ENCODE results near the gene SNPH. TPM values are rescaled to one million over a fixed set of nuclear protein-coding genes. Genes with fewer than 3 reads are reported as not detected.

Gene SNPH
- total and polyA plus RNA-seq, 2 of the 4 experiments (the other 2 are of a cell fraction) = 3.1 to 4.5 TPM

DNA sequence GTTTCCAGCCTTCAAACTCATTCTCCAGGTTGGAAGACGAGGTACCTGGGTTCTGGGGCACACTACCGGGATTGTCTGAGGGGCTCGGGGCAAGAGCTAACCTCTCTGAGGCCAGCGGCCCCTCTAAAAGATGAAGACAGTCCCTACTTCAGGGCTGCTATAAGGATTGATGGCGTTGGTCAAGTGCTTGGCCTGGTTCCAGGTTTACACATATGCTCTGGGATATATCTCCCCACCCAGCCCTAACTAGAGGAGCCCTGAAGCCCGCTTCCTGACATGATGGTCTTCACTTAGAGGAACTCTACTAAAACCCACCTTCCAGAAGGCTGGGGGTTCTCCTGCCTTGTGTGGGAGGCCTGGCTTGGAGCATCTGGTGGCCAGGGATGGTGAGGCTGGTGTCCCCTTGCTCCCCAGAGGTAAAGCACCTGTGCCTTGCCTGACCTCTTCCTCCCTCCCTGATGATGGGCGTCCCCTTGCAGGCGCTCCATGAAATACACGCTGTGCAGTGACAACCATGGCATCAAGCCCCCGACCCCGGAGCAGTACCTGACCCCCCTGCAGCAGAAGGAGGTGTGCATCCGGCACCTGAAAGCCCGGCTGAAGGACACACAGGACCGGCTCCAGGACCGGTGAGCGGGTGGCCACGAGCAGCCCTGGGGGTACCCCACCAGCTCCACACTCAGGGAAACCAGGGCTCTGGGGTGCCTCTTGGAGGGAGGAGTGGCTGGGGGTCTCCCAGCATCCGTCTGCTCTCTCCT lies 34.2 kb downstream of the SNPH start:
- Histone ChIP-seq H4K91ac (ENCODE audit: insufficient read depth, low read depth, low read length) (peak overlapping the region; percentile 54; the same call in 1 of the 2 replicates), H2BK5ac (ENCODE audit: low read depth, low read length, poor library complexity, severe bottlenecking) (no peak overlapping the region), H3K4me1 (ENCODE audit: control insufficient read depth, insufficient read depth, low read length) (peaks cover 8% of the 10 kb centered on the region), H2BK15ac (ENCODE audit: low read depth, low read length) (no peak overlapping the region), H4K8ac (ENCODE audit: low read depth in 2 of 2, low read length in 2 of 2) (peak overlapping the region in 1 of 2 experiments; percentile 41; a peak in 2 of 4 replicates), H3K79me1 (ENCODE audit: low read depth in 1 of 2, low read length in 2 of 2) (peaks cover 0 to 8% of the 10 kb centered on the region in 2 experiments; a peak in 1 of 4 replicates), H3K23ac (ENCODE audit: low read depth, low read length) (no peak overlapping the region), H2AK9ac (replicated peaks; ENCODE audit: low read depth, low read length, poor library complexity) (peak overlapping the region; percentile 83), H2BK120ac (ENCODE audit: low read depth, low read length) (0 out of 2 replicates have a peak overlapping the region, but pooled peaks have one; percentile 4), H3K9me3 (ENCODE audit: control insufficient read depth, insufficient read depth, low read length) (no peaks in the 10 kb centered on the region), H4K20me1 (ENCODE audit: insufficient read depth, low read length) (no peaks in the 10 kb centered on the region), H3K14ac (replicated peaks; ENCODE audit: low read depth, low read length) (peak overlapping the region; percentile 54; the same call in 1 of the 2 replicates), H3K9me1 (ENCODE audit: insufficient read depth, low read length) (peaks cover 26% of the 10 kb centered on the region), H3K27ac (ENCODE audit: insufficient read depth, low read length) (no peak overlapping the region), H3K9ac (ENCODE audit: low read depth, low read length) (no peak overlapping the region), H3K18ac (ENCODE audit: low read depth, low read length) (no peak overlapping the region), H4K5ac (ENCODE audit: low read depth, low read length) (no peak overlapping the region), H3K4ac (ENCODE audit: low read depth, low read length) (peak overlapping the region; percentile 53), H2BK20ac (ENCODE audit: low read depth, low read length) (no peak overlapping the region), H3K4me2 (ENCODE audit: low read depth, low read length) (no peak overlapping the region), H3K36me3 (ENCODE audit: control insufficient read depth, insufficient read depth, low read length) (peaks cover 11% of the 10 kb centered on the region), H3K56ac (ENCODE audit: extremely low read depth, insufficient read depth, low read length) (no peak overlapping the region), H3K4me3 (ENCODE audit: insufficient read depth, low read depth, low read length) (no peak overlapping the region), H2AFZ (replicated peaks; ENCODE audit: low read length, poor library complexity) (no peak overlapping the region), H3K27me3 (ENCODE audit: control insufficient read depth, insufficient read depth, low read length) (no peaks in the 10 kb centered on the region), H2AK5ac (ENCODE audit: low read depth, low read length) (peak overlapping the region; percentile 27; the same call in 1 of the 2 replicates)
- intact Hi-C loops (cut with micrococcal nuclease) (no loop called here), in situ Hi-C loops (cut with MboI; ENCODE audit: low sequenced_read_pairs) (no loop called here), dilution Hi-C loops (cut with HindIII; ENCODE audit: low sequenced_read_pairs, unreplicated experiment) (no loop called here)
- ChIA-PET POLR2A (ENCODE audit: unreplicated experiment) (no interaction called here), CTCF (interaction anchor here (0.6 kb wide), 1 partner anchor 16 kb away, joined by 4 read pairs; no protein-coding TSS in a partner anchor)
- ATAC-seq (ENCODE audit: low read depth) = no peak
- whole genome bisulfite sequencing, 2 experiments (ENCODE audit: extremely low coverage in 2 of 2, insufficient read length in 1 of 2) = no CpG with 5 or more reads among the region's 18 CpGs
- DNase-seq = no peak
- no TSS peak for BruUV-seq (replicated peaks)
- TF ChIP-seq NFE2L2 (IDR thresholded peaks at IDR 0.05; ENCODE audit: low read depth, low read length) (no peak), RAD21 (IDR thresholded peaks at IDR 0.05; ENCODE audit: low read length) (no peak), CEBPB (IDR thresholded peaks at IDR 0.05; ENCODE audit: low read depth, low read length) (no peak), BHLHE40 (IDR thresholded peaks at IDR 0.05; ENCODE audit: low read depth, low read length) (no peak), POLR2A (IDR thresholded peaks at IDR 0.05; ENCODE audit: low read depth, low read length) (no peak), SMC3 (IDR thresholded peaks at IDR 0.05; ENCODE audit: low read depth, low read length) (no peak), FOS (IDR thresholded peaks at IDR 0.05; ENCODE audit: low read depth, low read length) (no peak), MAZ (IDR thresholded peaks at IDR 0.05; ENCODE audit: borderline replicate concordance, low read depth, low read length) (no peak), CHD1 (IDR thresholded peaks at IDR 0.05; ENCODE audit: low read depth, low read length) (no peak), RFX5 (IDR thresholded peaks at IDR 0.05; ENCODE audit: low read depth, low read length) (no peak), MAFK (IDR thresholded peaks at IDR 0.05; ENCODE audit: low read depth, low read length) (no peak), MXI1 (IDR thresholded peaks at IDR 0.05; ENCODE audit: borderline replicate concordance, low read depth, low read length) (no peak)
- TF ChIP-seq, protein P1, sequence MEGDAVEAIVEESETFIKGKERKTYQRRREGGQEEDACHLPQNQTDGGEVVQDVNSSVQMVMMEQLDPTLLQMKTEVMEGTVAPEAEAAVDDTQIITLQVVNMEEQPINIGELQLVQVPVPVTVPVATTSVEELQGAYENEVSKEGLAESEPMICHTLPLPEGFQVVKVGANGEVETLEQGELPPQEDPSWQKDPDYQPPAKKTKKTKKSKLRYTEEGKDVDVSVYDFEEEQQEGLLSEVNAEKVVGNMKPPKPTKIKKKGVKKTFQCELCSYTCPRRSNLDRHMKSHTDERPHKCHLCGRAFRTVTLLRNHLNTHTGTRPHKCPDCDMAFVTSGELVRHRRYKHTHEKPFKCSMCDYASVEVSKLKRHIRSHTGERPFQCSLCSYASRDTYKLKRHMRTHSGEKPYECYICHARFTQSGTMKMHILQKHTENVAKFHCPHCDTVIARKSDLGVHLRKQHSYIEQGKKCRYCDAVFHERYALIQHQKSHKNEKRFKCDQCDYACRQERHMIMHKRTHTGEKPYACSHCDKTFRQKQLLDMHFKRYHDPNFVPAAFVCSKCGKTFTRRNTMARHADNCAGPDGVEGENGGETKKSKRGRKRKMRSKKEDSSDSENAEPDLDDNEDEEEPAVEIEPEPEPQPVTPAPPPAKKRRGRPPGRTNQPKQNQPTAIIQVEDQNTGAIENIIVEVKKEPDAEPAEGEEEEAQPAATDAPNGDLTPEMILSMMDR (conservative IDR thresholded peaks at IDR 0.05; ENCODE audit: low read depth, low read length) = no peak
- TF ChIP-seq, protein P2, sequence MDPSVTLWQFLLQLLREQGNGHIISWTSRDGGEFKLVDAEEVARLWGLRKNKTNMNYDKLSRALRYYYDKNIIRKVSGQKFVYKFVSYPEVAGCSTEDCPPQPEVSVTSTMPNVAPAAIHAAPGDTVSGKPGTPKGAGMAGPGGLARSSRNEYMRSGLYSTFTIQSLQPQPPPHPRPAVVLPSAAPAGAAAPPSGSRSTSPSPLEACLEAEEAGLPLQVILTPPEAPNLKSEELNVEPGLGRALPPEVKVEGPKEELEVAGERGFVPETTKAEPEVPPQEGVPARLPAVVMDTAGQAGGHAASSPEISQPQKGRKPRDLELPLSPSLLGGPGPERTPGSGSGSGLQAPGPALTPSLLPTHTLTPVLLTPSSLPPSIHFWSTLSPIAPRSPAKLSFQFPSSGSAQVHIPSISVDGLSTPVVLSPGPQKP (IDR thresholded peaks at IDR 0.05; ENCODE audit: borderline replicate concordance, low read depth, low read length) = no peak
- TF ChIP-seq, protein P3, sequence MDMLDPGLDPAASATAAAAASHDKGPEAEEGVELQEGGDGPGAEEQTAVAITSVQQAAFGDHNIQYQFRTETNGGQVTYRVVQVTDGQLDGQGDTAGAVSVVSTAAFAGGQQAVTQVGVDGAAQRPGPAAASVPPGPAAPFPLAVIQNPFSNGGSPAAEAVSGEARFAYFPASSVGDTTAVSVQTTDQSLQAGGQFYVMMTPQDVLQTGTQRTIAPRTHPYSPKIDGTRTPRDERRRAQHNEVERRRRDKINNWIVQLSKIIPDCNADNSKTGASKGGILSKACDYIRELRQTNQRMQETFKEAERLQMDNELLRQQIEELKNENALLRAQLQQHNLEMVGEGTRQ (IDR thresholded peaks at IDR 0.05; ENCODE audit: low read depth, low read length) = no peak

All from IMR-90 (cell line).